D341Med (cell line): ENCODE results near the gene ZFP82.

Source experiments
- DNase-seq: peaks from one replicate; pipeline ENCODE4 v3.0.0; 2012; ENCODE audit warnings: low spot score

ZFP82 gene

GRCh38 chr19:36371886-36372285, 46.6 kb downstream of the ZFP82 start:
- no peak for DNase-seq

GRCh38 chr19:36363845-36364244, 54.6 kb downstream of the ZFP82 start:
- DNase-seq = no peak
